ENCODE measurements around the gene VSIG8. TPM values are rescaled to one million over a fixed set of nuclear protein-coding genes. Genes with fewer than 3 reads are reported as not detected.

Gene VSIG8
- total RNA-seq, 2 experiments from 2014 or later: not detected

DNA sequence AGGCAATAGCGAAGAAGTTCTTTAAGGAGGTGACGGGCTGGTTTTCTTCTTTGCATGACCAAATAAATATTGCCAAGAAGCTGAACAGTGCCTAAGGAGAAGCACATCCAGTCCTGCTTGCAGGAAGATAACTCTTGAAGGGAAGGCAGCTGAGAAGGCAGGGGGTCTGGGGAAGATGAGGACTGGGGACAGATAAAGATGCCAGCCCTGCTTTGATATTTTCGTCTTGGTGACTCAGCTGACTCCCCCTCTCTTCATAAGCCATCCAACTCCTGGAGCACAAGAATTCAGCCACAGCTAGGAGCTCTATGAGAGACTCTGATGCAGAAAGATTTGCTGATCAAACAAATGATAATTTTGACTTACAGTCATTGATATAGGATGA, 34.1 kb upstream of the VSIG8 start:
- POLR2A ChIA-PET: no interaction called here

DNA sequence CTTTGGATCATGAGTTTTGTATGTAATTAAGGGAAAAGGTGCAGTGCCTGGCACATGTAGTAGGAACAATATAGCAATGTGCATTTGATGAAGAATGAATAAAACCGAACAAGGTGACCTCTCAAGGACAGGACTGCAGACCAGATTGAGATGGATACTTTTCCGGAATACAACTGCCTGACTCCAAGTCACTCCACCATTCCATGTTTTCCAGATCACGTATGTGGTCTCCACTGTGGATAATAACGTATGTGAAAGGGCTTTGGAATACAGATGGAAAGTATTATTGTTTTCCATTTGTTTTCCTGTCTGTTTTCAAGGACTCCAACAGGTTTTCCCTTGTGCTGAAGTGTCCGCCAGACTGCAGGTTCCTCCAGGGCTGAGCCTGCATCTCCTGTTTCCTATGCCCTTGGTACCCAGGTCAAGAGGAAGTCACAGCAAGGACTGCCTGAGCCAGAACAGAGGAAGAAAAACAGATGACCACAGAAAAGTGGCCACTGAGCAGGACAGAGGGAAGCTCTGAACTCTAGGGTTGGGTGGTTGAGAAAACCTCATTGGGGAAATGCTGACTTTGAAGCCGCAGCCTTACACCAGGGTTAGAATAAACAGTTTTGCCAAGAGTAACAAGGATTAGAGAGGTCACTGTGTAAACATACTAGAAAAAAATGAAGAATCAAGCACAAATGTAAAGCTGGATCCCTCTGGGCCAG, 33.5 kb upstream of the VSIG8 start:
- Mint-ChIP-seq H3K36me3 (no peaks in the 10 kb centered on the region), H3K27me3 (no peaks in the 10 kb centered on the region), H3K4me1 (ENCODE audit: low read depth) (peaks cover 1% of the 10 kb centered on the region), H3K9me3 (no peaks in the 10 kb centered on the region), H3K27ac (no peak overlapping the region), H3K4me3 (no peak overlapping the region)
- POLR2A ChIA-PET: interaction anchor here (1.0 kb wide), 1 partner anchor 96 kb away, joined by 4 read pairs; no protein-coding TSS in a partner anchor
- intact Hi-C loops (cut with micrococcal nuclease): no loop called here
- no peak for DNase-seq
- CTCF ChIA-PET: interaction anchor here (1.0 to 13.8 kb wide), 3 partner anchors 97 to 112 kb away, joined by 3 to 431 read pairs (median 3); partner anchors contain the start of gene FCRL6

More for the DNA sequence above, 34.1 kb upstream of the VSIG8 start:
- Mint-ChIP-seq H3K27ac (no peak overlapping the region), H3K4me3 (no peak overlapping the region), H3K36me3 (no peaks in the 10 kb centered on the region), H3K9me3 (no peaks in the 10 kb centered on the region), H3K4me1 (ENCODE audit: low read depth) (no peaks in the 10 kb centered on the region), H3K27me3 (no peaks in the 10 kb centered on the region)
- DNase-seq: no peak
- CTCF ChIA-PET: interaction anchor here (13.8 kb wide), 1 partner anchor 98 kb away, joined by 431 read pairs; the partner anchor contains the start of gene FCRL6
- intact Hi-C loops (cut with micrococcal nuclease): no loop called here

DNA sequence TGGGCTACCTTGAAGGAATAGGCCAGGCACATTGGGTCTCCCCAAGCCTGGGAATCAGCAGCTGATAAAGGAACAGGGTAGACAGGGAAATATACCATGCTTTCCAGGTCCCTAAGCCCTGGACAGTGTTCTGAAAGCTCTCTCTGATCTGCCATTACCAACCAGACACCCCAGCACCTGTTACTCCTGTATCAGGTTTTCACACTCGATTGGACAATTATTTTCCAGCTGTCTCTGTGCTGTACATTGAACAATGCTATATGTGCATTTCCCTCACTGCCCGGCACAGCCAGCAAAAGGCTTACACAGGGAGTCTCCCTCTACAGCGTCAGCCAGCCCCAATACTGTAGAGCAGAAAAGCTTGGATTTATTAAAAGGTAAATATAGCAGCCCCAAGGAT, 32.8 kb upstream of the VSIG8 start:
- H3K4me3 Mint-ChIP-seq: no peak overlapping the region
- no peaks in the 10 kb centered on the region for H3K27me3 Mint-ChIP-seq
- intact Hi-C loops (cut with micrococcal nuclease): no loop called here
- H3K27ac Mint-ChIP-seq: no peak overlapping the region
- peaks cover 2% of the 10 kb centered on the region for H3K4me1 Mint-ChIP-seq (ENCODE audit: low read depth)
- no peak for DNase-seq
- CTCF ChIA-PET: interaction anchor here (1.0 to 13.8 kb wide), 3 partner anchors 96 to 112 kb away, joined by 3 to 431 read pairs (median 3); partner anchors contain the start of gene FCRL6
- H3K9me3 Mint-ChIP-seq: no peaks in the 10 kb centered on the region
- no peaks in the 10 kb centered on the region for H3K36me3 Mint-ChIP-seq
- POLR2A ChIA-PET: interaction anchor here (1.0 kb wide), 1 partner anchor 96 kb away, joined by 4 read pairs; no protein-coding TSS in a partner anchor

GRCh38 chr1:159892944-159893343, 30.5 kb upstream of the VSIG8 start:
- POLR2A ChIA-PET: interaction anchor here (1.0 to 1.5 kb wide), 2 partner anchors 19 to 32 kb away, joined by 3 to 5 read pairs; partner anchors contain the start of gene TAGLN2
- H3K4me1 Mint-ChIP-seq (ENCODE audit: low read depth): peaks cover 9% of the 10 kb centered on the region
- intact Hi-C loops (cut with micrococcal nuclease): loop anchor here (2.0 to 5.0 kb wide), 2 partner anchors 114 to 681 kb away; no protein-coding TSS in a partner anchor
- peak; percentile 19 for DNase-seq
- H3K9me3 Mint-ChIP-seq: no peaks in the 10 kb centered on the region
- H3K27me3 Mint-ChIP-seq: no peaks in the 10 kb centered on the region
- no peaks in the 10 kb centered on the region for H3K36me3 Mint-ChIP-seq
- H3K4me3 Mint-ChIP-seq: no peak overlapping the region
- CTCF ChIA-PET: interaction anchor here (0.7 to 13.8 kb wide), 27 partner anchors 13 to 680 kb away, joined by 3 to 431 read pairs (median 6); partner anchors contain the start of genes DUSP23, FCRL6 and SLAMF8
- no peak overlapping the region for H3K27ac Mint-ChIP-seq

GRCh38 chr1:159891275-159892157, 29.1 kb upstream of the VSIG8 start:
- DNase-seq: peak; percentile 89
- H3K9me3 Mint-ChIP-seq: no peaks in the 10 kb centered on the region
- CTCF ChIA-PET: interaction anchor here (0.7 to 13.8 kb wide), 33 partner anchors 12 to 677 kb away, joined by 3 to 431 read pairs (median 6); partner anchors contain the start of genes DUSP23, FCRL6 and TAGLN2
- H3K4me1 Mint-ChIP-seq (ENCODE audit: low read depth): peaks cover 9% of the 10 kb centered on the region
- H3K27ac Mint-ChIP-seq: no peak overlapping the region
- H3K27me3 Mint-ChIP-seq: no peaks in the 10 kb centered on the region
- no peaks in the 10 kb centered on the region for H3K36me3 Mint-ChIP-seq
- intact Hi-C loops (cut with micrococcal nuclease): loop anchor here (1.0 to 5.0 kb wide), 5 partner anchors 37 to 679 kb away; partner anchors contain the start of gene DUSP23
- POLR2A ChIA-PET: interaction anchor here (1.5 kb wide), 1 partner anchor 34 kb away, joined by 5 read pairs; the partner anchor contains the start of gene TAGLN2
- no peak overlapping the region for H3K4me3 Mint-ChIP-seq

DNA sequence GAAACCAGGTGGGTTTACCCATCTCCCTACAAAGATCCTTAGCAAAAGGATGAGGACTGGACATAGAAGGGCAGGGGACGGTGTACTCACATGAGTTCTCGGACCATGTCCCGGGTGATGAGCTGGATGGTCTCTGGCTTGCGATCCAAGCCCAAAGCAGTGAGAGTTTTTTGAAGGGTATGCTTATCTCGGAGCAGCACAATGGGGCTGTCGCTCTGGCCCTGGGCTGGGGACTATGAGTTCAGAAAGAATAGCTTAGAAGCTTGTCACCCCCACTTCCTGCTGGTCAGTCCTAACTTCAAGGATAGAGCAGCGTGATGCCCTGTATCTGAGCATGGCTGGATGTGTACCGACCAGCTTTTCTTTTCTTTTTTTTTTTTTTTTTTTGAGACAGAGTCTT, 27.9 kb upstream of the VSIG8 start:
- Mint-ChIP-seq H3K9me3 (no peaks in the 10 kb centered on the region), H3K27ac (no peak overlapping the region)
- POLR2A ChIA-PET: interaction anchor here (0.9 kb wide), 1 partner anchor 32 kb away, joined by 3 read pairs; no protein-coding TSS in a partner anchor

GRCh38 chr1:159889821-159890252, 27.4 kb upstream of the VSIG8 start:
- Mint-ChIP-seq H3K27ac (no peak overlapping the region), H3K36me3 (no peaks in the 10 kb centered on the region), H3K4me3 (no peak overlapping the region), H3K9me3 (no peaks in the 10 kb centered on the region), H3K27me3 (no peaks in the 10 kb centered on the region), H3K4me1 (ENCODE audit: low read depth) (peaks cover 9% of the 10 kb centered on the region)
- POLR2A ChIA-PET: interaction anchor here (0.9 kb wide), 1 partner anchor 33 kb away, joined by 3 read pairs; no protein-coding TSS in a partner anchor
- CTCF ChIA-PET: interaction anchor here (0.9 to 13.8 kb wide), 13 partner anchors 10 to 676 kb away, joined by 3 to 431 read pairs (median 10); partner anchors contain the start of genes DUSP23, FCRL6 and TAGLN2
- no peak for DNase-seq
- intact Hi-C loops (cut with micrococcal nuclease): loop anchor here (2.0 to 5.0 kb wide), 2 partner anchors 35 to 678 kb away; no protein-coding TSS in a partner anchor

More for the DNA sequence above, 27.9 kb upstream of the VSIG8 start:
- CTCF ChIA-PET: interaction anchor here (0.6 to 13.8 kb wide), 15 partner anchors 11 to 123 kb away, joined by 3 to 431 read pairs (median 9); partner anchors contain the start of genes DUSP23, FCRL6 and TAGLN2
- intact Hi-C loops (cut with micrococcal nuclease): loop anchor here (2.0 to 5.0 kb wide), 2 partner anchors 36 to 678 kb away; no protein-coding TSS in a partner anchor
- DNase-seq: no peak
- H3K36me3 Mint-ChIP-seq: no peaks in the 10 kb centered on the region
- no peak overlapping the region for H3K4me3 Mint-ChIP-seq
- no peaks in the 10 kb centered on the region for H3K27me3 Mint-ChIP-seq
- peaks cover 9% of the 10 kb centered on the region for H3K4me1 Mint-ChIP-seq (ENCODE audit: low read depth)

DNA sequence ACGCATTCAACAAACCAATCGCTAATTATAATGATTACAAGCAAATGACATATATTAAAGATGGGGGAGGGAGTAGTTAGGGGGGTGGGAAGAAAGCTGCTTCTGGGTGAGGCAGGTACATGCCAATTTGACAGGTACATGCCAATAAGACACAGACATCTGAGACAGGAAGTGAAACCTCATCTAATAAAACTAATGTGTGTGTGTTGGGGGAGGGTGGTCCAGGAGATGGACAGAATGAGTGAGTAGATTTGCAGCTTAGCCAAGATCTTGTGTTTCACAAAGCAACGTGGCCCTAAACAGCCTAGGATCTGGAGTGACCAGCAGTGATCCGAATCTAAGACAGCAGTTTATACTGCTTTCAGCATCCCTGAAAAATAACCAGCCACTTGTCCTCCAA, 26.7 kb upstream of the VSIG8 start:
- H3K4me1 Mint-ChIP-seq (ENCODE audit: low read depth): peaks cover 9% of the 10 kb centered on the region
- H3K27me3 Mint-ChIP-seq: no peaks in the 10 kb centered on the region
- intact Hi-C loops (cut with micrococcal nuclease): no loop called here
- H3K4me3 Mint-ChIP-seq: no peak overlapping the region
- no peak overlapping the region for H3K27ac Mint-ChIP-seq
- no peaks in the 10 kb centered on the region for H3K36me3 Mint-ChIP-seq
- DNase-seq: no peak
- ChIA-PET POLR2A (interaction anchor here (1.0 kb wide), 1 partner anchor 13 kb away, joined by 3 read pairs; no protein-coding TSS in a partner anchor), CTCF (interaction anchor here (0.9 to 13.8 kb wide), 7 partner anchors 9 to 675 kb away, joined by 4 to 431 read pairs (median 28); partner anchors contain the start of genes DUSP23, FCRL6 and TAGLN2)
- H3K9me3 Mint-ChIP-seq: no peaks in the 10 kb centered on the region

DNA sequence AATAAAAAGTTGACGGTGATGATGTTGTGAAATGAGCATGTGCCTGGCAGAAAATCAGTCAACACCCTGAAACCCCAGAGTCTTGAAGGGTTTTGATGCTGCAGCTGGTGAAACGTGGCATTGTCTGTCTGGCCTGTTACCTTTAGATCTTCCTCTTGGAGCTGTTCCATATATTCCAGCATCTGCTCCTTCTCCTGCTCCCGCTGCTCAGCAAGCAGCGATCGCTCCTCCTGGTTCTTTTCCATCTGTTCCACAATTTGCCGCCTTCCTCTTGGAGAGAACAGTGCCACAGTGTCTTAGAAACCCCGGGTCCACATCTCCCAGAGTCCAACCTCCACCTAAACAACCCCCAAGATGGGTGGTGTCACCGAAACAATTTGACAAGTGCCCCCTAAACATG, 21.8 kb upstream of the VSIG8 start:
- Mint-ChIP-seq H3K4me1 (ENCODE audit: low read depth) (no peaks in the 10 kb centered on the region), H3K27ac (no peak overlapping the region), H3K4me3 (no peak overlapping the region), H3K36me3 (no peaks in the 10 kb centered on the region), H3K9me3 (no peaks in the 10 kb centered on the region), H3K27me3 (no peaks in the 10 kb centered on the region)
- DNase-seq: no peak
- intact Hi-C loops (cut with micrococcal nuclease): no loop called here
- ChIA-PET POLR2A (no interaction called here), CTCF (interaction anchor here (13.8 kb wide), 1 partner anchor 85 kb away, joined by 431 read pairs; the partner anchor contains the start of gene FCRL6)

DNA sequence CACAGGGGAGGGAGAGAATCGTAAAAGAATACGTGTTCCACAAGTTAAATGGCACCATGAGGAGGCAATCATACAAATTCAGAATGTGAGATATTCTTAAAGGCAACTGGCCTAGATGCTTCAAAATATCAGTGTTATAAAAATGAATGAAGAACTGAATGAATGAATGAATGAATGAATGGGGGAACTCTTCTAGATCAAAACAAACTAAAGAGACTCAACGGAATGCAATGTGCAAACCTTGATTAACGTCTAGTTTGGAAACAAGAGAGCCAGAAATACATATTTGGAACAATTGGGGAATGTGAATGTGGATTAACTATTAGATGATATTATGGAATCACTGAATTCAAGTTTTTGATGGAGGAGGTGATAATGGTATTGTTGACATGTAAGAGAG, 20.7 kb upstream of the VSIG8 start:
- Mint-ChIP-seq H3K9me3 (no peaks in the 10 kb centered on the region), H3K4me1 (ENCODE audit: low read depth) (no peaks in the 10 kb centered on the region), H3K4me3 (no peak overlapping the region), H3K36me3 (no peaks in the 10 kb centered on the region), H3K27ac (no peak overlapping the region), H3K27me3 (no peaks in the 10 kb centered on the region)
- POLR2A ChIA-PET: no interaction called here
- no peak for DNase-seq
- intact Hi-C loops (cut with micrococcal nuclease): no loop called here
- CTCF ChIA-PET: no interaction called here

DNA sequence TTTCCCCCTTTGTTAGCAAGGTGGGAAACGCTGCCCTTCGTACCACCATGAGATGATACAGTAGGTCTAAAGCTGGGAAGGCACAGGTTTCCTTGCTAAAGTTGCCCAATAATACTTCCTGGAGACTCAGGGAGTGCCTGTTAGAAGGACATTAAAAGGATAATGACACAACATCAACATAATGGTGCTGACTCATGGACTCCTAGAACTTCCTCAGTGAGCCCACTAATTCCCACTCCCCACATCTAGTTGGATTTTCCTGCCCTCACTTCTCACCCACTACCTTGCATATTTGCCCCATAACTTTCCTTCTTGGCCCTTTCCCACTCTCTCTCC, 20.0 kb upstream of the VSIG8 start:
- ChIA-PET POLR2A (no interaction called here), CTCF (interaction anchor here (1.1 kb wide), 1 partner anchor 41 kb away, joined by 4 read pairs; no protein-coding TSS in a partner anchor)
- Mint-ChIP-seq H3K27me3 (no peaks in the 10 kb centered on the region), H3K4me1 (ENCODE audit: low read depth) (no peaks in the 10 kb centered on the region), H3K4me3 (no peak overlapping the region), H3K27ac (no peak overlapping the region), H3K36me3 (no peaks in the 10 kb centered on the region), H3K9me3 (no peaks in the 10 kb centered on the region)
- intact Hi-C loops (cut with micrococcal nuclease): no loop called here
- DNase-seq: no peak

All from activated CD4-positive, alpha-beta memory T cell treated with anti-CD3 and anti-CD28 coated beads for 36 hours (primary cell).